GM12878 (cell line): Measurements from ENCODE around the gene LRRC59.

Experiments
- ATF7 ChIP-seq: fragments of 450-650 bp; IDR thresholded peaks from 2 replicates; pipeline ENCODE4 v1.6.1; 2016; ENCODE audit warnings: low read depth, mild to moderate bottlenecking
- BMI1 ChIP-seq: fragments of 450-650 bp; IDR thresholded peaks from 2 replicates; pipeline ENCODE4 v1.6.1; 2016; ENCODE audit warnings: mild to moderate bottlenecking, moderate library complexity, borderline replicate concordance
- BRCA1 ChIP-seq: IDR thresholded peaks from 2 replicates; pipeline ENCODE4 v1.6.1; 2011; ENCODE audit warnings: low read depth, low read length, improper control_type of control experiment
- CTCF ChIP-seq, 3 experiments: IDR thresholded peaks in 2 of 3; conservative IDR thresholded peaks in 1 of 3; 2 replicates each; pipeline ENCODE4 v1.5.1; 2011; ENCODE audit warnings: low read depth in 3 of 3, low read length in 3 of 3, mild to moderate bottlenecking in 3 of 3, control low read depth in 2 of 3, moderate library complexity in 2 of 3, inconsistent platforms in 1 of 3, mixed read lengths in 1 of 3; ENCODE audit not compliant: control insufficient read depth in 2 of 3, insufficient read depth in 1 of 3; ENCODE audit errors: extremely low read depth in 1 of 3
- NR2C2 ChIP-seq: IDR thresholded peaks from 2 replicates; pipeline ENCODE4 v1.6.1; 2011; ENCODE audit warnings: borderline replicate concordance, low read depth; ENCODE audit not compliant: control insufficient read depth, insufficient read length
- NRF1 ChIP-seq: conservative IDR thresholded peaks from 2 replicates; pipeline ENCODE4 v1.6.1; 2011; ENCODE audit warnings: mild to moderate bottlenecking, low read depth, low read length, improper control_type of control experiment
- POLR2A ChIP-seq: IDR thresholded peaks from 2 replicates; pipeline ENCODE4 v1.6.1; 2011; ENCODE audit warnings: low read depth, mild to moderate bottlenecking, low read length
- SP1 ChIP-seq: IDR thresholded peaks from one replicate; pipeline ENCODE4 v1.6.1; 2011; ENCODE audit warnings: low read depth, low read length
- TAF1 ChIP-seq: IDR thresholded peaks from 2 replicates; pipeline ENCODE4 v1.6.1; 2011; ENCODE audit warnings: mild to moderate bottlenecking, low read depth, low read length, borderline replicate concordance
- YY1 ChIP-seq: IDR thresholded peaks from 2 replicates; pipeline ENCODE4 v1.6.1; 2011; ENCODE audit warnings: low read depth, mild to moderate bottlenecking, low read length

- TF ChIP-seq BRCA1 (no peak), POLR2A (peak; percentile 34), CTCF (IDR thresholded peaks at IDR 0.05 in 2 of 3, conservative IDR thresholded peaks at IDR 0.05 in 1 of 3; ENCODE audit: control insufficient read depth in 2 of 3, extremely low read depth in 1 of 3, insufficient read depth in 1 of 3, low read depth in 3 of 3, low read length in 3 of 3) (no peak), BMI1 (no peak), ATF7 (no peak), SP1 (no peak), TAF1 (no peak), NR2C2 (no peak), NRF1 (no peak), YY1 (no peak)
Measured at GRCh38 chr17:50355701-50356341, 41.5 kb downstream of the LRRC59 start.
